A673 (cell line): Measurements from ENCODE around the gene IQCH.
A peak's percentile ranks its signal among the peaks of the same experiment; 100 is the strongest.

Experiments used
- EZH2 ChIP-seq: fragments of 200-600 bp; sonication (generic); IDR thresholded peaks from 2 replicates; pipeline ENCODE4 v1.6.1; 2017; ENCODE audit warnings: borderline replicate concordance, low read depth, mild to moderate bottlenecking, mixed read lengths, antibody characterized with exemption, low read length; ENCODE audit not compliant: poor library complexity, severe bottlenecking
- TF ChIP-seq, protein P1 (sequence below): fragments of 300-800, 200-600 bp; sonication (generic); conservative IDR thresholded peaks from 2 replicates; pipeline ENCODE4 v1.5.1; 2017; ENCODE audit warnings: low read depth, mild to moderate bottlenecking, antibody characterized with exemption, low read length, moderate library complexity, mixed read lengths

DNA sequence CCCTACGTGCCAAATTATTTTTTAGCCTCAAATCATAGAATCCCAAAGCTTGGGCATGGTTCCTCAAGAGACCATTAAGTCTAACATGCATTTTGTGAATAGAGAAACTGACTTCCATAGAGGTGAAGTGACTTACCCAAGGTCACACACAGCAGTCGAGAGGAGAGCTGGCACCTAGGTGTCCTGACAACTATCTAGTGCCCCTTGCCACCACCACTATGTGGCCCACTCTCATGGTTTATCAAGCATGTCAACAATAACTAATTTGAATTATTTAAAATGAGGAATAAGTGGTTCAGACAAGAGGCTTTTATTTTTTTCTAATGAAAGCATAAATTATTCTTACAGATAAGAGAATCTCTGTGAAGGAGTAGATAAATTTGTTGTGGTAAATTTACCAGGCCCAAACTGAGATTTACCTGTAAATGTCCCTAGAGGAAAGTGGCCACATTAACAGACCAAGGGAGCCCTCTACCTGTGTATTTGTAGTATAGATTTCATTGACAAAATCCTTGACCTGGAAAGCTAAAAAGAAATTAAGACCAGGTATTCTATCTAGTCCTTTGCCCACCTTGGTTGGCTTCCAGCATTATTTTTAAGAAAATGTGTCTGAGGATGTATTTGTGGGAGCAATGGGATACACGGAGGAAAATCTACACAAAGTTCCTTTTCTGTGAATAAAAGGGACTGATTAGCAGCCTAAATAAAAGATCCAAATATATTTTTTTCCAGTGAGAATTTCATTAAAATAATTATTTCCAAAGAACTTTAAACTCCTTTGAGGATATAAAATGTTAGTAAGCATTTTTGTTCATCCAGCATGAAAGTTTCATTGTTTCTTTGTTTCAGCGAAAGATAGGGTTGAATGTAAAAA is 49.1 kb downstream of the IQCH start:
- TF ChIP-seq, protein P1, sequence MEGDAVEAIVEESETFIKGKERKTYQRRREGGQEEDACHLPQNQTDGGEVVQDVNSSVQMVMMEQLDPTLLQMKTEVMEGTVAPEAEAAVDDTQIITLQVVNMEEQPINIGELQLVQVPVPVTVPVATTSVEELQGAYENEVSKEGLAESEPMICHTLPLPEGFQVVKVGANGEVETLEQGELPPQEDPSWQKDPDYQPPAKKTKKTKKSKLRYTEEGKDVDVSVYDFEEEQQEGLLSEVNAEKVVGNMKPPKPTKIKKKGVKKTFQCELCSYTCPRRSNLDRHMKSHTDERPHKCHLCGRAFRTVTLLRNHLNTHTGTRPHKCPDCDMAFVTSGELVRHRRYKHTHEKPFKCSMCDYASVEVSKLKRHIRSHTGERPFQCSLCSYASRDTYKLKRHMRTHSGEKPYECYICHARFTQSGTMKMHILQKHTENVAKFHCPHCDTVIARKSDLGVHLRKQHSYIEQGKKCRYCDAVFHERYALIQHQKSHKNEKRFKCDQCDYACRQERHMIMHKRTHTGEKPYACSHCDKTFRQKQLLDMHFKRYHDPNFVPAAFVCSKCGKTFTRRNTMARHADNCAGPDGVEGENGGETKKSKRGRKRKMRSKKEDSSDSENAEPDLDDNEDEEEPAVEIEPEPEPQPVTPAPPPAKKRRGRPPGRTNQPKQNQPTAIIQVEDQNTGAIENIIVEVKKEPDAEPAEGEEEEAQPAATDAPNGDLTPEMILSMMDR = peak; percentile 54
- TF ChIP-seq EZH2 = no peak
